GM21619 (cell line): ENCODE measurements around the gene ROBO3.

Source experiments
- ATAC-seq: cut with Tn5 transposase; IDR thresholded peaks from one replicate; pipeline ENCODE4 v1.9.1; 2021; ENCODE audit not compliant: unreplicated experiment

Gene ROBO3

GRCh38 chr11:124865181-124865901 is at the start of gene ROBO3:
ROBO3 (plus strand) TSS chr11:124865432; CDS start chr11:124865578, 146 bp downstream.
- ATAC-seq, result no peak

DNA sequence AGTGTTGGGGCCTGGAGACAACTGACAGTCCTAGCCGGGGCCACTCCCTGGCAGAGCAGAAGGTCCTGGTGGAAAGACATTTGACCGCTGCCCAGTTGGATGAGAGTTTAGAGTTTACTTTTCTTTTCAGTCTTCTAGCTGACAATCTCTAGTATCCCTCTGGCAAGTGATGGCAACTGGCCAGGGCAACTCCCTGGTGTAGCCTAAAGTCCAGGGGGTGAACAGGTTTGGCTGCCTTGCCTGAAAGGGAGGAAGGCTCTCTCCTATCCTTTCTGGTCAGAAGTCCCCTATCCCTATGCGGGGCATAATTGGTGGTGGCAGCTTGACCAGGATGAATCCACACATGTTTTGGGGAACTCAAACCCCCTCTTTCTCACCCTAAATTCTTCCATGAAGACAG is 48.2 kb upstream of the ROBO3 start:
- no peak for ATAC-seq

DNA sequence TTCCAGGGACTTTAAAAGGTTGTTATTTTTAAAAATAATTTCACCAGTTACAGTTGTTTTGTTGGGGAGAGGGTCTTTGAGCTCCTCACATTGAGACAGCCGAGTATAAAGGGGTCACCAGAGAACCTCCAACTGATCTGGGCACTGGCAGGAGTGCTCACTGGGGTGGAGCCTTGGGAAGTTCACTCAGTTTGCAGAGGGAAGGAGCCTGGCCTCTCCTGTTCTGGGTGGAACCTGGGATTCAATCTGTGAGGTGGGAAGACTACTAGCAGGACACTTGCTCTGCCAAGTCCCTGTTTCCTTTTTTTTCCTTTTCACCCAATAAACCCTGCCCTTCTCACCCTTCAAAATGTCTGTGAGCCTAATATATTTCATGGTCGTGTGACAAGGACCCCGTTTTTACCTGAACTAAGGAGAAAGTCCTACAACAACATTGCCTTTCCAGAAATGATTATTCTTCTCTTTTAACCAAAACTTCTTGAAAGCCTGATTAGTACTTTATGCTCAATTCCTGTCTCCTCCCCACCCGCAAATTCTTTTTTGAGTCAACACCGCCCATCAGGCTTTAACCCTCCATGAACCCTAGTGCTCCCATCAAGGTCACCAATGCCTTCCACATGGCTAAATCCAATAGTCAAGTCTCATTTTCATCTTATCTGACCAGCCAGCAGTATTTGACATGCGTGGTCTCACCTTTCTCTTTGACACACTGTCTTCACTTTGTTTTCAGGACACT is 43.1 kb upstream of the ROBO3 start:
- no peak for ATAC-seq

- ATAC-seq, result no peak
Measured at GRCh38 chr11:124823512-124824376, 41.5 kb upstream of the ROBO3 start.

DNA sequence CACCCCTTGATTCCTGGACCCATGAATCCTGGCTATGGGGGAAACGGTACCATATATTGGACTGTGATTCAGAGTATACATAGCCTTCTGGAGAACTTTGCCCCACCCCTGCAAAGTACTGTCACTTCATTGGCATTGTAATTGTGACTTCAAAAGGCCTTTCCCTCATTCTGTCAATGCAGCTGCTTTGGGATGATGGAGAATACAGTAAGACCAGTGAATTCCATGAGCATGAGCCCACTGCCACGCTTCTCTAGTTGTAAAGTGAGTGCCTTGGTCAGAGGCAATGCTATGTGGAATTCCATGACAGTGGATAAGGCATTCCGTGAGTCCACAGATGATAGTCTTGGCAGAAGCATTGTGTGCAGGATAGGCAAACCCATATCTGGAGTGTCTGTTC is 39.4 kb upstream of the ROBO3 start:
- ATAC-seq, result no peak

- no peak for ATAC-seq
Measured at GRCh38 chr11:124829986-124830385, 35.2 kb upstream of the ROBO3 start.

DNA sequence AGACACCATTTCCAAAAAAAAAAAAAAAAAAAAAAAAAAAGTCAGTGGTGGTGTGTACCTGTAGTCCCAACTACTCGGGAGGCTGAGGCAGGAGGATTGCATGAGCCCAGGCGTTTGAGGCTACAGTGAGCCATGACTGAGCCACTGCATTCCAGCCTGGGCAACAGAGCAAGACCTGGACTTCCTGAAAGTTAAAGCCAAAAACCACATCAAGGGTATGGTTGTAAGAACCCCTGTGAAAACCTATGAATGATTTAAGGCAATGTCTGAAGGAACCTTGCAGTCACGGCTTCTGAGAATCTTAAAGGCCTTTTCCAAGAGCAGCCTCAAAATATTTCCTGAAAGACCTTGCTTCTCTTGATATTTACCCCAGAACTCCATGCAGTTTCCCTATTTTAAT is 34.5 kb upstream of the ROBO3 start:
- ATAC-seq, result no peak

- no peak for ATAC-seq
Measured at GRCh38 chr11:124831897-124832296, 33.3 kb upstream of the ROBO3 start.

DNA sequence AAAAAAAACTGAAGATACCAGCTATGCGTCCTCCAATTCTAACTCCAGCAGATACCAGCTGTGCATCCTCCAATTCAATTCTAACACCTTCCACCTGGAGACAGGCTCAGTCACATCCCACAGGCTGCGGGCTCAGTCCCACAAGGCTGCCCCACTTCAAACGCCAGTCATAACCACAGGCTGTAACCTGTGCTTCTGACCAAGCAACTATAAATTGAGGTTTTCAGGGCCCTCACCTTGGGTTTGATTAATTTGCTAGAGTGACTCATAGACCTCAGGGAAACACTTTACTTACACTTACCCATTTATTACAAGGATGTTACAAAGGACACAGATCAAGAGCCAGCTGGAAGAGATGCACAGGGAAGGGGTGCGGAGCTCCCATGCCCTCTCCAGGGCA is 32.7 kb upstream of the ROBO3 start:
- no peak for ATAC-seq

DNA sequence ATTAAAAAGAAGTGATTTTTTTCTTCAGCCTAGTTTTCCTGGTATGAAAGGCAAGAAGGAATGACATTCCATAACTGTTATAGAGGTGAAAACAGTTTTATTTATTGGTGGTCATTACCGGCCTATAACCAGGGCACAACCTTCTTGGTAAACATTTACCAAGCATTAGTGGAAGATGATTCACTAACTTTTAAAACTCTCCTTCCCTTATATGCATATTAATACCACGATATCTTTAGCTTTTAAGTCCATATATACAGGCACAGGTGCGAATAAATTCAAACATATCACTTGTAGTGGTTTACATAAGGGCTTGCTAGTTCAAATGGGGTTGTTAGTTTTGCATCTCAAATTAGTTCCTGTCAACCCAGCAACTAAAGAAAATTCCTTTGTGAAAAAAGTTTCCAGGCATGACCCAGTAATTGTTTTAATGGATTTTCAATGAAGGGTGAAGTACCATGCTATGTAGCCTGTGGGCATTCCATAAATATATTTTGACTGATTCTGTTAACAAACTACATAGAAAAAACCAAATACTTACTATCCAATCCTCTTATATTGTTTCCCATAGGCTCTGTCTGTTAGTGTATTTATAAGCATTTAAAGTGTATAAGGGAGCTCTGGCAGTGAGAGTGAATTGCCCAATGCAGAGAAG is 30.6 kb upstream of the ROBO3 start:
- no peak for ATAC-seq

- no peak for ATAC-seq
Measured at GRCh38 chr11:124835918-124836317, 29.3 kb upstream of the ROBO3 start.

- no peak for ATAC-seq
Measured at GRCh38 chr11:124837491-124837856, 27.8 kb upstream of the ROBO3 start.

DNA sequence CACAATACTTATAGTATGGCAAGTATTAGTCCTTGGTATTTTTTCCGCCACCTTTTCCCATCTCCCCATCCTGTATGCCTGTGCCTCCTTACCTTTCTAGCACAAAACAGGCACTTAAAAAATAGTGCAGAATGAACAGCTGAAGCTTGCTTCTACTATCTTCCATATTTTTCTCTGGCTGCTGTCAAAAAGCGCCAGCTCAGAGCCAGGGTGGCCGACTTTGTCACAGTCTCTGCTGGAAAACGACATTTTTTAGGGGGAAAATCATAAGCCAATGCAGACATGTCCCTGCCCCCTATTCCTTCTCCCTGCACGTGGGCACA is 26.5 kb upstream of the ROBO3 start:
- no peak for ATAC-seq

GRCh38 chr11:124839128-124839971 is 25.9 kb upstream of the ROBO3 start:
- ATAC-seq, result no peak

GRCh38 chr11:124839972-124840621 is 25.1 kb upstream of the ROBO3 start:
- ATAC-seq, result no peak

- ATAC-seq, result no peak
Measured at GRCh38 chr11:124840666-124841065, 24.6 kb upstream of the ROBO3 start.

DNA sequence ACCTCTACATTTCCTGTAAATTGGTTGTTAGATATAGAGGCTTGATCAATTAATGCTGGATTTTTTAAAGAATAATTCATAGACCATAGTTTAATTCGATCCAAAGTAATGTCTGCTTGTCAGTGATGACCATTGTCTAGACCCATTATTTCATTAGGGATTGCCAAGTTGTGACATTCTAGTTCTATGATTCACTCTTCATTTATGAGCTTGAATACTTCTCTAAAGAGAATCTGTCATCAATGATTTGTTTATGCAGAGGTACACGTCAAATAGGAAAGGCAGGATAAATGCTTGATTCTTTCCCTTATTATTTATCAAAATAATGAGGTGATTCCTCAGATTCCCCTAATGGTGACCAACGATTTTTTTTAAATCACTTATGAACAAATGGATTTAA is 24.0 kb upstream of the ROBO3 start:
- no peak for ATAC-seq

GRCh38 chr11:124841840-124842239 is 23.4 kb upstream of the ROBO3 start:
- ATAC-seq, result no peak

DNA sequence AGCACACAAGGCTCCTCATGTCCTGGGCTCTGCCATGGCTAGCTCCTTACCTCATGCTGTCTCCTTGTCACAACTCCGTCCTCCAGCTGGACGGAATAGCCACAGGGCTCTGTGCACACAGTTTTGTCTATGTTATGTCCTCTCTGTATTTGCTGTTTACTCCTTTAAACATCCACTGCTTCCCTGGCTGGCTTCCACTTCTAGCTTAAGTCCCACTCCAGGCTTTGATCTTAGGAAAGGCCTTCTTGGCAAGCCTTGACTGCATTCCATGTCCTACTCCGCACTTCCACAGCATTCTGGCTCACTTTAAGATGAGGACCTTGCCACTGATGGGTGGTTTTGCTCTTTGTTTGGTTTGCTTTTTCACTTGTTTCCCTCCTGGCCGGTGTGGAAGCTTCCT is 22.9 kb upstream of the ROBO3 start:
- ATAC-seq, result no peak

- ATAC-seq, result no peak
Measured at GRCh38 chr11:124843616-124843910, 21.7 kb upstream of the ROBO3 start.
